HepG2 (cell line): ENCODE results near the gene DIAPH3. TPM values are rescaled to one million over a fixed set of nuclear protein-coding genes. Genes with fewer than 3 reads are reported as not detected.

ENCODE experiments used
- ATAC-seq: fragments of 200-7000 bp; cut with Tn5 transposase; 3 replicates; pipeline ENCODE4 v1.9.1; 2020; ENCODE audit warnings: mild to moderate bottlenecking, moderate library complexity
- BruUV-seq: library from RNA; stranded (reverse); fragments of 400-500 nt; replicated peaks from 2 replicates; lab custom pipeline; 2021; lab: Mats Ljungman, UMichigan
- CTCF ChIA-PET: fragments of 300-600 bp; formaldehyde crosslinking; extraction: SDS; loops from one replicate; lab custom pipeline; 2021; ENCODE audit warnings: low total read pairs, inconsistent platforms, low intra/inter-chr PET ratio; lab: Yijun Ruan, JAX
- POLR2A ChIA-PET: fragments of 350-600 bp; sonication (Branson Sonifier 250); formaldehyde crosslinking; loops from one replicate; lab custom pipeline; 2020; ENCODE audit warnings: antibody characterized with exemption, inconsistent platforms; lab: Yijun Ruan, JAX
- DNase-seq: peaks from one replicate; pipeline ENCODE4 v3.0.0-alpha.2; 2015; ENCODE audit warnings: low spot score
- FAIRE-seq: peaks from 3 replicates; lab custom pipeline; 2011; peaks lifted over from hg19 to GRCh38; lab: Jason Lieb, UNC
- H2AFZ ChIP-seq: one replicate; pipeline ENCODE4 v1.6.1; 2011; ENCODE audit warnings: low read length, inconsistent platforms
- H3K27ac ChIP-seq: fragments of 300-600 bp; 3 replicates; pipeline ENCODE4 v1.8.0; 2011; ENCODE audit warnings: mixed run types, mild to moderate bottlenecking, mixed read lengths, low read length, inconsistent platforms; ENCODE audit not compliant: insufficient read depth; ENCODE audit errors: extremely low read length
- H3K27me3 ChIP-seq, 2 experiments: fragments of 200-600 bp in 1 of 2; 2 replicates in 1 of 2; 3 replicates in 1 of 2; pipeline versions ENCODE4 v1.6.0 to v1.8.0; 2011; ENCODE audit warnings: low read length in 2 of 2, mild to moderate bottlenecking in 2 of 2, moderate library complexity in 2 of 2, inconsistent platforms in 1 of 2; ENCODE audit not compliant: insufficient read depth in 2 of 2, control insufficient read depth in 1 of 2
- H3K36me3 ChIP-seq, 2 experiments: fragments of 200-600 bp in 1 of 2; replicated peaks in 1 of 2; 2 replicates in 1 of 2; 3 replicates in 1 of 2; pipeline versions ENCODE4 v1.5.1 to v1.8.0; 2011; ENCODE audit warnings: low read length in 2 of 2, inconsistent platforms in 1 of 2; ENCODE audit not compliant: insufficient read depth in 2 of 2, control insufficient read depth in 1 of 2
- H3K4me1 ChIP-seq: 2 replicates; pipeline ENCODE4 v1.5.1; 2012; ENCODE audit warnings: low read length, inconsistent platforms; ENCODE audit not compliant: insufficient read depth
- H3K4me2 ChIP-seq: 2 replicates; pipeline ENCODE4 v1.6.0; 2011; ENCODE audit warnings: low read depth, low read length, inconsistent platforms
- H3K4me3 ChIP-seq, 3 experiments: fragments of 200-600 bp in 1 of 3; sonication (generic), shearing (Covaris generic) in 1 of 3; replicated peaks in 1 of 3; 2 replicates each; pipeline ENCODE4 v1.5.1; 2011 to 2016; ENCODE audit warnings: low read length in 3 of 3, inconsistent platforms in 2 of 3, low read depth in 2 of 3, mild to moderate bottlenecking in 2 of 3, control low read depth in 1 of 3, mixed read lengths in 1 of 3; ENCODE audit not compliant: insufficient read depth in 1 of 3
- H3K79me2 ChIP-seq: one replicate; pipeline ENCODE4 v1.6.1; 2011; ENCODE audit warnings: low read length, inconsistent platforms; ENCODE audit not compliant: insufficient read depth
- H3K9ac ChIP-seq: 2 replicates; pipeline ENCODE4 v1.6.0; 2011; ENCODE audit warnings: mild to moderate bottlenecking, low read depth, low read length, inconsistent platforms; ENCODE audit not compliant: insufficient read depth
- H3K9me3 ChIP-seq: 2 replicates; pipeline ENCODE4 v1.5.1; 2012; ENCODE audit warnings: mild to moderate bottlenecking, low read length
- H4K20me1 ChIP-seq: 2 replicates; pipeline ENCODE4 v1.6.0; 2011; ENCODE audit warnings: inconsistent platforms, mild to moderate bottlenecking, low read length, moderate library complexity; ENCODE audit not compliant: insufficient read depth
- ATRX ChIP-seq: sonication (generic); formaldehyde crosslinking; IDR thresholded peaks from 2 replicates; pipeline ENCODE4 v1.4.0; 2020; ENCODE audit warnings: missing genetic modification reagents, borderline replicate concordance
- GATAD2A ChIP-seq: IDR thresholded peaks from 2 replicates; pipeline ENCODE4 v1.6.1; 2016
- MXD4 ChIP-seq: IDR thresholded peaks from 2 replicates; pipeline ENCODE4 v1.6.1; 2016; ENCODE audit warnings: mild to moderate bottlenecking, missing biosample characterization, missing genetic modification reagents
- MYC ChIP-seq: sonication (generic); formaldehyde crosslinking; IDR thresholded peaks from 2 replicates; pipeline ENCODE4 v1.9.0; 2021; ENCODE audit warnings: missing genetic modification reagents, borderline replicate concordance
- PHF8 ChIP-seq: sonication (generic); formaldehyde crosslinking; IDR thresholded peaks from 2 replicates; pipeline ENCODE4 v1.5.0; 2020; ENCODE audit warnings: missing genetic modification reagents
- RAD21 ChIP-seq: fragments of 450-650 bp; formaldehyde crosslinking; IDR thresholded peaks from 2 replicates; pipeline ENCODE4 v1.5.0; 2020; ENCODE audit warnings: mild to moderate bottlenecking
- WIZ ChIP-seq: sonication (generic); formaldehyde crosslinking; IDR thresholded peaks from 2 replicates; pipeline ENCODE4 v1.5.1; 2020; ENCODE audit warnings: mild to moderate bottlenecking, missing genetic modification reagents
- ZGPAT ChIP-seq: IDR thresholded peaks from 2 replicates; pipeline ENCODE4 v1.6.1; 2016; ENCODE audit warnings: mild to moderate bottlenecking
- ZNF20 ChIP-seq: sonication (generic); formaldehyde crosslinking; IDR thresholded peaks from 2 replicates; pipeline ENCODE4 v1.4.0; 2020; ENCODE audit warnings: mild to moderate bottlenecking, moderate library complexity, missing genetic modification reagents
- ZNF253 ChIP-seq: sonication (generic); formaldehyde crosslinking; IDR thresholded peaks from 2 replicates; pipeline ENCODE4 v1.8.0; 2022; ENCODE audit warnings: mild to moderate bottlenecking, missing genetic modification reagents, borderline replicate concordance
- ZNF432 ChIP-seq: sonication (generic); formaldehyde crosslinking; IDR thresholded peaks from 2 replicates; pipeline ENCODE4 v1.5.0; 2020; ENCODE audit warnings: missing genetic modification reagents, mild to moderate bottlenecking, borderline replicate concordance
- ZNF83 ChIP-seq: sonication (generic); formaldehyde crosslinking; IDR thresholded peaks from 2 replicates; pipeline ENCODE4 v1.4.0; 2020; ENCODE audit warnings: missing genetic modification reagents, mild to moderate bottlenecking, borderline replicate concordance
- WGBS: methylation state at CpG from one replicate; pipeline ENCODE4 v1.1.6; 2017; ENCODE audit warnings: low lambda C conversion rate; 5-methylcytosine and 5-hydroxymethylcytosine counted together
- in situ Hi-C: cut with HindIII; loops from 2 replicates; pipeline ENCODE4 v1.10.0; 2017; ENCODE audit warnings: low pct_unique_long_range_greater_than_20kb; ENCODE audit not compliant: extremely low pct_ligation_motif_present
- intact Hi-C: fragments of 100-400 bp; cut with micrococcal nuclease; formaldehyde crosslinking; loops from one replicate; pipeline ENCODE4 v1.10.0; 2022; ENCODE audit not compliant: unreplicated experiment
- polyA plus RNA-seq, 8 experiments: library from polyadenylated mRNA; depleted of rRNA in 3 of 8; stranded (reverse) in 7 of 8; unstranded in 1 of 8; fragments of >200 nt; fragmentation: Illumina TruSeq in 4 of 8; extraction: Trizol in 4 of 8; gene quantifications; 2 replicates each; pipeline versions ENCODE4 v1.2.1 to v1.2.3, GENCODE V29; 2011 to 2016; ENCODE audit warnings: low read depth in 4 of 8, missing spikeins in 1 of 8, mixed read lengths in 1 of 8; ENCODE audit not compliant: insufficient read depth in 1 of 8
- total RNA-seq, 5 experiments: library from RNA; depleted of rRNA; stranded (reverse); fragments of >200 nt; fragmentation: Illumina TruSeq; extraction: Trizol; gene quantifications; 2 replicates each; pipeline ENCODE4 v1.2.3, GENCODE V29; 2016; ENCODE audit warnings: low read depth in 1 of 5

Gene DIAPH3
- total and polyA plus RNA-seq, 2 of the 13 experiments (the other 11 are each of a cell fraction or from before 2014, with no cell fraction given) = 4.0 to 9.3 TPM

DNA sequence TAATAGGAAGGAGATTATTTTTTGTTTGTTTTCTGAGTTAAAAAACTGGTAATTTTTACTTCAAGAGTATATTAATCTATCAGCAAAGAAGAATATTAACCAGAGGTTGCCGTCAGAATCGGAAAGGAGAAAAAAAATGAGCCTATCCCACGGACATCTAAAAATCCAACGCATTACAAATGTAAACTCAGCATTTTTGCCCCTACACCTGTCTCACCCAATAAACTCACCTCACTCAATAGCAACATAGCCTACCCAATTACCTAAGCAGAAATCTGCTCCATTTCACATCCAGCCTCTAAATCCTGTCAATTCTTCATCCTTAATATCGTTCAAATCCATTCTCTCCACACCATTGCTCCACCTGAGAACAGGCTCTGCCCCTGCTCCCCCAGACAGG lies 10.4 kb upstream of the DIAPH3 start (continued):
- no peak for TF ChIP-seq ZGPAT (CRISPR knock-in tag)

- Histone ChIP-seq H3K27me3 (peaks cover 0 to 5% of the 10 kb centered on the region in 2 experiments; a peak in 1 of 5 replicates), H3K4me2 (peak overlapping the region; percentile 44; the same call in 1 of the 2 replicates), H3K79me2 (no peaks in the 10 kb centered on the region), H3K4me1 (peaks cover 18% of the 10 kb centered on the region), H3K36me3 (no peaks in the 10 kb centered on the region), H3K4me3 (no peak overlapping the region), H3K9ac (no peak overlapping the region), H2AFZ (no peak overlapping the region), H4K20me1 (no peaks in the 10 kb centered on the region), H3K9me3 (no peaks in the 10 kb centered on the region), H3K27ac (no peak overlapping the region)
- POLR2A ChIA-PET = no interaction called here
- CTCF ChIA-PET = no interaction called here
- ATAC-seq (peak; percentile 43; the same call in 1 of the 3 replicates), DNase-seq (no peak), FAIRE-seq (no peak)
- no peak for TF ChIP-seq MXD4 (CRISPR knock-in tag)
- no peak for TF ChIP-seq ATRX (CRISPR knock-in tag)
- TF ChIP-seq GATAD2A (CRISPR knock-in tag) = no peak
- TF ChIP-seq RAD21 (CRISPR knock-in tag) = no peak
- no peak for TF ChIP-seq ZNF253 (CRISPR knock-in tag)
- TF ChIP-seq ZNF83 (CRISPR knock-in tag) = no peak
- no peak for TF ChIP-seq PHF8 (CRISPR knock-in tag)
- no peak for TF ChIP-seq MYC (CRISPR knock-in tag)
- TF ChIP-seq ZNF20 (CRISPR knock-in tag) = no peak
- TF ChIP-seq WIZ (CRISPR knock-in tag) = no peak
- no peak for TF ChIP-seq ZNF432 (CRISPR knock-in tag)
- 0% methylated on average over 2 of the region's 2 CpGs for WGBS
- in situ Hi-C loops (no loop called here), intact Hi-C loops (no loop called here)
- no TSS peak for BruUV-seq
Measured at GRCh38 chr13:60172111-60172510, 8.4 kb upstream of the DIAPH3 start.
